Measurements from ENCODE around the gene TEKT2.

TEKT2 gene

DNA sequence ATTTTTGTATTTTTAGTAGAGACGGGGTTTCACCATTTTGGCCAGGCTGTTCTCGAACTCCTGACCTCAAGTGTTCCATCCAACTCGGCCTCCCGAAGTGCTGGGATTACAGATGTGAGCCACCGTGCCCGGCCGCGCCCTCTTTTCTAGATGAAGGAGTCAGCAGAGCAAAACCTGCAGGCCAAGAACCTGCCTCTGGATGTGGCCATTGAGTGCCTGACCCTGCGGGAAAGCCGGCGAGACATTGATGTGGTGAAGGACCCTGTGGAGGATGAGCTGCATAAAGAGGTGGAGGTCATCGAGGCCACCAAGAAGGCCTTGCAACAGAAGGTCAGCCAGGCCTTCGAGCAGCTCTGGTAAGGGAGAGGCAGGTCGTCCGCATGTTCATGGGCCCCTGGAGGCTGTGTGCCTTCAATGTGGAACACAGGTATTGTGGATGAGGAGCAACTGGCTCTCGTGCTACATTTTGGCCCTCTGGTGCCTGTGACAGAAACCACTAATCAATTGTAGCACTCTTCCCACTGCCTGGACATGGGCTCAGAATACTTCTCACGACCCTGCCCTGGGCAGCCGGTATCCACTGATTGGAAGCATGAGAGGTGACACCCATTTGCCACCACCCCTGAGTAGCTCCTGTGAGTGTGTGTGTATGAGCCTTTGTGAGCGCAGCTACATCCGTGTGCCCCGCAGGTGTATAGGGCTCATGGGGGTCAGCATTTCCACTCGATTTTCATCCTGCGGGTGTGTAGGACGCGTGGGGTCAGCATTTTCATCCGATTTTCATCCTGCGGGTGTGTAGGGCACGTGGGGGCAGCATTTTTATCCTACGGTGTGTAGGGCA is 2.0 kb downstream of the TEKT2 start:
- no peak for DNase-seq
- in situ Hi-C loops (cut with HindIII; ENCODE audit: low pct_ligation_motif_present, low pct_unique_long_range_greater_than_20kb, low sequenced_read_pairs): no loop called here

DNA sequence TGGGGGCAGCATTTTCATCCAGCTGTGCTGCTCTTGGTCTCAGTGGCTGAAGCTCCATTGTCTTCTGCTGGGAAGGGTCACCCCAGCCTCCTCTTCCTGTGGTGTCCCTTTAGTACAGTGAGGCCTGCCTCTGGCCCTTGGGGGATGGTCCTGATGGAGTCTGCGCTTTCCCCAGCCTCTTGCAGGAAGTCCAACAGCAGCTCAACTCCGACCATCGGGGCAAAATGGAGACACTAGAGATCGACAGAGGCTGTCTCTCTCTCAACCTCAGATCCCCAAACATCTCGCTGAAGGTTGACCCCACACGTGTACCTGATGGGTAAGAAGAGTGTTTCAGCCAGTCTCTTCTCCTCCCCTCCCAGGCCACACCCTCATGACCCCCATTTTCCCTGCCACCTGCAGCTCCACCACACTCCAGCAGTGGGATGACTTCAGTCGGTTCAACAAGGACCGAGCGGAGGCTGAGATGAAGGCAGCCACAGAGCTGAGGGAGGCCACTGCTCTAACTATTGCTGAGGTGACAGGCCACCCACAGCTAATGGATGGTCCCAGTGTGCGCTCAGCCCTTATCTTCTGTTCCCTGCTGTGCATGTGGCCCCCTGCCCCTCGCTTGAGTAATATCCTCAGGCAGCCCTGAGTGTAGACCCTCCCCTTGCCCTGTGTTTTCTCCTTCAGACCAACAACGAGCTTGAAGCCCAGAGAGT is 2.8 kb downstream of the TEKT2 start:
- DNase-seq: no peak
- in situ Hi-C loops (cut with HindIII; ENCODE audit: low pct_ligation_motif_present, low pct_unique_long_range_greater_than_20kb, low sequenced_read_pairs): no loop called here

DNA sequence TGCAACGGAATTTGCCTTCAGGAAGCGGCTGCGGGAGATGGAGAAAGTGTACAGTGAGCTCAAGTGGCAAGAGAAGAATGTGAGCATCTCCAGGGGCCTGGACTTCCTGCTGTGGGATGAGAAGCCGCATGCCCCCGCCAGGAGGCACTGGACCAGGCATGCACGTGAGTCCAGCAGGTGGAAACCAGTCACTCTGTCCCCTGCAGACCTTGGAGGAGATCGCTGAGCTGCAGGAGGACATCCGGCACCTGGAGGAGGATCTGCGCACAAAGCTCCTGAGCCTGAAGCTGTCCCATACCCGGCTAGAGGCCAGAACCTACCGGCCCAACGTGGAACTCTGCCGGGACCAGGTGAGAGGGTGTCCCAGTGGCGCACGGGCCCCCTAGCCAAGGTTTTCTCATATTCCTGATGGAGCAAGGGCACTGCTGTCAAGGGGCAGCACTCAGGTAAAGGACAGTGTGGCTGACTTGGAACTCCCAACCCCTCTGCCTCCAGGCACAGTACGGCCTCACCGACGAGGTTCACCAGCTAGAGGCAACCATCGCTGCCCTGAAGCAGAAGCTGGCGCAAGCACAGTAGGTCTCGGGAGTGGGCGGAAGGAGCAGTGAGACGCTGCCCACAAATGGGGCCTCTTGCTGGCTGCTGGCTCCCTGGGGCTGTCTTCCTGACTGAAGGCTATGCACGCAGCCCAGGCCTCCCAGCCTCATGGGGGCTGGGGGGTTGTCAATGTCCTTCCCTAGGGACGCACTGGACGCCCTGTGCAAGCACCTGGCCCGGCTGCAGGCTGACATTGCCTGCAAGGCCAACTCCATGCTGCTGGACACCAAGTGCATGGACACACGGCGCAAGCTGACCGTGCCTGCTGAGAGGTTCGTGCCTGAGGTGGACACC is 3.6 kb downstream of the TEKT2 start:
- DNase-seq: no peak
- in situ Hi-C loops (cut with HindIII; ENCODE audit: low pct_ligation_motif_present, low pct_unique_long_range_greater_than_20kb, low sequenced_read_pairs): no loop called here

DNA sequence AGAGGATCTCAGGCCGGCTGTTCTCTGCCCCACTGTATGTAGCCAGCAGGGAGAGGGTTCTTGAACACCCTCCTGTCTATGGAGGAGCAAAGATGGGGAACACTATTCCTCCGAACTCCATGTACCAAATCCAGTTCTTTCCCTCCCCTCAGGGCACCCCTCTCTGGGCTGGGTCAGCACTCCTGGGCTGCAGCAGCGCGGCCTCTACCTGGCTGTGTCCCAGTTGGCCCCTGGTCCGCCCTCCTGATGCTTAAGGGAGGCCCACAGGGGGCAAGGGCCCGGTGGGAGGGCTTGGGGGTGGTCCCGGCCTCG is 4.3 kb downstream of the TEKT2 start:
- in situ Hi-C loops (cut with HindIII; ENCODE audit: low pct_ligation_motif_present, low pct_unique_long_range_greater_than_20kb, low sequenced_read_pairs): no loop called here
- DNase-seq: no peak

DNA sequence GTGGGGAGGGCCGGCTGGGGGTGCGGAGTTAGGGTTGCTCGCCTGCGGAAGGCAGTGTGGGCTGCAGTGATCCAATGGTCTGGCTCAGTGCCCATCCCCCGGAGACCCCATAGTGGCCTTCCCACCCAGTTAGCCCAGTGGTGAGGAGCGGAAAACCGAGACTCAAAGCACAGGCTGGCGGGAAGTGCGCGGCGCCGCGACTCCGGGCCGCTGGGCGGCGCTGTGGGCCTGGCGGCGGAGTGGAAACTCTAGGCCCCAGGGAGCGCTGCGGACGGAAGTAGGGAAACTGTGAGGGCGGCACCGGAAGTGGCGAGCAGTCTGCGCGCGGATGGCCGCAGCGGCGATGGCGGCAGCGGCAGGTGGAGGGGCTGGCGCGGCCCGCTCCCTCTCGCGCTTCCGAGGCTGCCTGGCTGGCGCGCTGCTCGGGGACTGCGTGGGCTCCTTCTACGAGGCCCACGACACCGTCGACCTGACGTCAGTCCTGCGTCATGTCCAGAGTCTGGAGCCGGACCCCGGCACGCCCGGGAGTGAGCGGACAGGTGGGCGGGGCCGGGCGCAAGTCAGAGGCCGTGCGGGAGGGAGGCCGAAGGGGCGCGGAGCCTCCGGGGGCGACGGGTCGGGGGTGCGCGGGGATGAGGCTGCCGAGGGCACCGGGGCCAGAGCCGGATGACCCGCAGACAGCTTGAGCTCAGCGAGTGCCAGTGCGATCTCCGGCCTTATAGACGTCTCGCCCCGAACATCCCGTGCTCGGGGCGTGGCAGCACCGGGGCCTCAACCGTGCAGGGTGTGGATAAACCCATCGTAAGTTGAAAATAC is 4.9 kb downstream of the TEKT2 start, which contains the start of gene ADPRS:
Gene ADPRS, plus strand, starts transcription at position 316 of the 816 bp plus-strand sequence. Its CDS starts 13 bp downstream, at position 329.
- in situ Hi-C loops (cut with HindIII; ENCODE audit: low pct_ligation_motif_present, low pct_unique_long_range_greater_than_20kb, low sequenced_read_pairs): no loop called here
- DNase-seq: peak; percentile 87

DNA sequence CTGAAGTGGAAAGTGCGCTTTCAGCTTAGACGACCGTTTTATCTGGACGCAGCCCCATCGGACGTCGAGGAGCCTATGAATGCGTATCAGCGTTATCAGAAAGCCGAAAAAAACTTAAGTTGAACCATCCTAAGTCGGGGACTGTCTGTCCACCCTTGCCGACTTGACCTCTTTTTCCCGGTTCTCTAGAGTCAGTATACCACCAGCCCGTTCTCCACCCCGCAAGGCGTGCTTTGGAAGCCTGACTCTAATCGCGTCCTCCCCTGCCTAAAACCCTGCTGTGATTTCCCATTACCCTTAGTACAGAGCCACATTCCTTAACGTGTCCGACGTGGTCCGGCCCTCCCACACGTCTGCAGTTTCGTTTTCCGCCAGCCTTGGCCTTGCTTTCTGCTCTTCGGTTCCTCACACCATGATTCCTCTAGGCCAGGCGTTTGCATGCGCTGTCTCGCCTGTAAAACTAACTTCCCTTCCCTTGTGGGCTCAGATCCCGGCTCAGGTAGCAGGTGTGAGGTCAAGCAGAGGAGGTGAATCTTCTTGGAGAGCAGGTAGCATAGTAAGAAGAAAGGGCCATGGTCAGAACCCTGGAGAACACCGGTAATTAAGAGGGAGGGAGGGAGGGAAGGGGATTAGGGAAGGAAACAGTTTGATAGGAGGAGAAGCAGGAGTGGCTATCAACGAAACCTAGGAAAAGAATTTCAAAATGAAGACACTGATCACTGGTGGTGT is 5.7 kb downstream of the TEKT2 start:
- DNase-seq: peak; percentile 70
- in situ Hi-C loops (cut with HindIII; ENCODE audit: low pct_ligation_motif_present, low pct_unique_long_range_greater_than_20kb, low sequenced_read_pairs): no loop called here

DNA sequence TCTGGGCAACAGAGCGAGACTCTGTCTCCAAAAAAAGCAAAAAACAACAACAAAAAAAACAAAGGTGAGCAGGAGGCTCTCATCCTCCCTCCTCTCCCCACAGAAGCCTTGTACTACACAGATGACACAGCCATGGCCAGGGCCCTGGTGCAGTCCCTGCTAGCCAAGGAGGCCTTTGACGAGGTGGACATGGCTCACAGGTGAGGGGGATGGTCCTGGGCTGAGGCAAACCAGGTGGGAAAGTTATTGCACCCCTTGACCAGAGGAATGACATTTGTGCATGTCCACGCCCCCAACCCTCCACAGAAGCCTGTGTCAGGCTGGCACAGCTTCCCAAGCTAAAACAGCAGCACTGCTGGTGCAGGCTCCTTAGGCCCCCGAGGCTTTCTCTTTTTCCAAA is 7.2 kb downstream of the TEKT2 start:
- in situ Hi-C loops (cut with HindIII; ENCODE audit: low pct_ligation_motif_present, low pct_unique_long_range_greater_than_20kb, low sequenced_read_pairs): no loop called here

DNA sequence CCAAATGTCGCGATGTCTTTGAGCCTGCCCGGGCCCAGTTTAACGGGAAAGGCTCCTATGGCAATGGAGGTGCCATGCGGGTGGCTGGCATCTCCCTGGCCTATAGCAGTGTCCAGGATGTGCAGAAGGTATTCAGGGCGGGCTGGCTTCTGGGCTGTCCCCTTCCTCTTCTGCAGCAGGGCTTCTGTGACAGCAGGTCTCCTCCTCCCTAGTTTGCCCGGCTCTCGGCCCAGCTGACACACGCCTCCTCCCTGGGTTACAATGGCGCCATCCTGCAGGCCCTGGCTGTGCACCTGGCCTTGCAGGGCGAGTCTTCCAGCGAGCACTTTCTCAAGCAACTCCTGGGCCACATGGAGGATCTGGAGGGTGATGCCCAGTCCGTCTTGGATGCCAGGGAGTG is 7.8 kb downstream of the TEKT2 start:
- DNase-seq: no peak
- in situ Hi-C loops (cut with HindIII; ENCODE audit: low pct_ligation_motif_present, low pct_unique_long_range_greater_than_20kb, low sequenced_read_pairs): no loop called here

More for the DNA sequence above, 7.2 kb downstream of the TEKT2 start:
- no peak for DNase-seq

DNA sequence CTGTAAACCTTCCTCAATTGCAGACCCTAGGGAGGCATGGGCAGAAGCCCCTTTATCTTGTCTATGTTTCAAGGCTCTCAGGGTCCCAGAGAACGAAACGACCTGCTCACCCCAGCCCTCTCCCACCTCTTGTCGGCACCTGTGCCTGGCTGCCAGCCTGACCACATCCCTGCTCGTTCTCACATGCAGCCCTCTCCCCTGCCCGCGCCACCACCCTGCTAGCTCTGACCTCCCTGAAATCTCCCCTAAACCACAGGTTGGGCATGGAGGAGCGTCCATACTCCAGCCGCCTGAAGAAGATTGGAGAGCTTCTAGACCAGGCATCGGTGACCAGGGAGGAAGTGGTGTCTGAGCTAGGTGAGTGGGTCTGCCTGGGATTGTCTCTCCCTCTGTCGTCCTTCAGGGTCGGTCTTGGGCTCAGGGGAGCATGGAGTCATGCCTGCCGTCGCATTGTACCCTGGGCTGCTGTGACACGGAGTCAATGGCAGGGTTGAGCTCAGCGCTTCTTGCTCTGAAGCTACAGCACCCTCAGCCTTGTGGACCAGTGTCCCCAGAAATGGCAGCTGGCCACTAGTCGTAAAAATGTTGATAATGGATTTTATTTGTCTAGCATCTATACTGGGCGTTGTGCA is 8.4 kb downstream of the TEKT2 start:
- DNase-seq: no peak
- in situ Hi-C loops (cut with HindIII; ENCODE audit: low pct_ligation_motif_present, low pct_unique_long_range_greater_than_20kb, low sequenced_read_pairs): no loop called here

DNA sequence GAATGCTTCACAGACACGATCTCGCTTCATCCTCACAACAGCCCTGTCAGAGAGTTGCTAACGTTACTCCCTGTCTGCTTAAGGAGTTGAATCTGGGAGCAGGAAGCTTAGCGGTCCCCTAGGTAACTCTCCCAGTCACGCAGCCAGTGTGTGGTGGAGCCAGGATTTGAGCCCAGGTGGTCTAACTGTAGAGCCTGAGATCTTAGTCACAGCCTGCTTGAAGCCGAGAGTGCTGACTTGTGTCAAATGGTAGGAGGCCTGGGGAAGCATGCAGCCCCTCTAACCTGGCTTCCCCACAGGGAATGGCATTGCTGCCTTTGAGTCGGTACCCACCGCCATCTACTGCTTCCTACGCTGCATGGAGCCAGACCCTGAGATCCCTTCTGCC is 8.9 kb downstream of the TEKT2 start:
- DNase-seq: no peak
- in situ Hi-C loops (cut with HindIII; ENCODE audit: low pct_ligation_motif_present, low pct_unique_long_range_greater_than_20kb, low sequenced_read_pairs): no loop called here

DNA sequence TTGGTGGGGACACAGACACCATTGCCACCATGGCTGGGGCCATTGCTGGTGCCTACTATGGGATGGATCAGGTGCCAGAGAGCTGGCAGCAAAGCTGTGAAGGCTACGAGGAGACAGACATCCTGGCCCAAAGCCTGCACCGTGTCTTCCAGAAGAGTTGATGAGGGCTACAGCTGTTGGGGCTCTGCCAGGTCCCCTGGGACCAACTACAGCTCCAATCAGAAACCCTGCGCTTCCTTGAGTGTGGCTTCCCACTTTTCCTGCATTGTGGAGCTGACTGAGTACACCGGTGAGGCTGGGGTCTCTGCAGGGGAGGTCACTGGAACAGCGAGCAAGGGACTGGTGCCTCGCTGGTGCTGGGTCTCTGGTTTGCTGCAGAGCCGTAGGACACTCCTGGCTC is 9.3 kb downstream of the TEKT2 start:
- in situ Hi-C loops (cut with HindIII; ENCODE audit: low pct_ligation_motif_present, low pct_unique_long_range_greater_than_20kb, low sequenced_read_pairs): no loop called here

DNA sequence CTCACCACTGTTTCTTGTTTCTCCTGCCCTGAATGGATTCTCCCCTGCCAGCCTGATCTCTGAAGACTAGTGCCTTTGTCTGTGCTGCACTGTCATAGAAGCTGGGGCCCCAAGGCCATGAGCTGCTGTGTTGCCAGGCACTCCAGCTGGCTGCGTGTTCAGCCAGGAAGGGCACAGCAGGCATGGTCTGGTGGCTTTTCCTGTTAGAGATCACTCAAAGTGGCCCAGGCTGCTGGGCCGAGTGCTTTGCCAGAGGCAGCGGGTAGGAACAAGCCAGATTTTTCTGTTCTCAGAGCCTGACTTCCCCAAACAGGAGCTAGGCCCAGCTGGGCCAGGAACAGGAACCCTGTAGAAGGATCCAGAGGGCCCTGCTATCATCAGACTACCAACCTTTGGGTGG is 10.0 kb downstream of the TEKT2 start:
- in situ Hi-C loops (cut with HindIII; ENCODE audit: low pct_ligation_motif_present, low pct_unique_long_range_greater_than_20kb, low sequenced_read_pairs): no loop called here
- no peak for DNase-seq

More for the DNA sequence above, 9.3 kb downstream of the TEKT2 start:
- DNase-seq: no peak

DNA sequence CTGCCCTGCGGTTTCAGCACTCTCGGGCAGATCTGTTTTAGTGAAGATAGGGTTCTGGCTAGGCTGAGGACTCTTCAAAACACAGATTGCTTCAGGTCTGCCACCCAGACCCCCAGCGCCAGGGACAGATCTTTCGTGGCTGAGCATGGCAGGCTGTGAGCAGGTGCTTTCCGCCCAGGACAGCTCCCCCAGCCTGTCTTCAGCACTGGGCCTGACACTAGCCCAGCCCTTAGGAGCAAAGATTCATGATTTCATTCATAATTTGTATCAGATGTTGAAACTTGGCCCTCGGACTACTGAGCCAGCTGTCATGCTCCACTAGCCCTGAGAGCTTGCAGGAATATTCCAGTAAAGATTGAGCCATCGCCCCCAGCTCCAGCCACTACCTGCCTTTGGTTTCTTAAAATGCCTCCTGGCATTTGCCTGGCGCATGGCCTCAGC is 10.7 kb downstream of the TEKT2 start:
- DNase-seq: no peak
- in situ Hi-C loops (cut with HindIII; ENCODE audit: low pct_ligation_motif_present, low pct_unique_long_range_greater_than_20kb, low sequenced_read_pairs): no loop called here

DNA sequence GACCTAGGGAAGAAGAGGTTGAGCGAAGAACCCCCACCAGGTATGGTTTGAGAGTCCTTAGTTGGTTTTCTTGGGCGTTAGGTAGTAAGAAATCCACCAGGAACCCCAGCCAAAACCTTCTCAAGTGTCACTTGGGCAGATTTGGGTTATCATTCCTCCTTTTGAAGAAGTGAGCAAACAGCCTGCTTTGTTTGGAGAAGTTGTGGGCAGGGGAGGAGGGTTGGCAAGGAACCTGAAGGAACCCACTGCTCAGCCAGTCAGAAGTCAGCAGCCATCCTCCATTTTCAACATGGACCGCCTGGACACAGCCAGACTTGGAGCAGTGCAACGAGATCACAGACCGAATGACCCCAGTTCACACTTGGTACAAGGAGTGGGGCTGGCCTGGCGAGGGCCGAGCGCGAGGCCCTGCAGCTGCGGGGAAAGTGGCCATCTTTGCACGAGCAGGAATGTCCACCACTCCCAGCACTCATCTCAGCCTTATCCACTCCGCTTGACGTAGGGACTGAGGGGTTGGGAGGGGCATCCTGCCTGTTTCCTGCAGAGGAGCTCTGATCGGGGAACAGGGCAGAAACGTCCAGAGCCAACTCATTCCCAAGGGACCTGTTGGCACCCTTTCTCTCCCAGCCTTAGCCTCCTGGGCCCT is 12.0 kb downstream of the TEKT2 start:
- DNase-seq: no peak
- in situ Hi-C loops (cut with HindIII; ENCODE audit: low pct_ligation_motif_present, low pct_unique_long_range_greater_than_20kb, low sequenced_read_pairs): no loop called here

DNA sequence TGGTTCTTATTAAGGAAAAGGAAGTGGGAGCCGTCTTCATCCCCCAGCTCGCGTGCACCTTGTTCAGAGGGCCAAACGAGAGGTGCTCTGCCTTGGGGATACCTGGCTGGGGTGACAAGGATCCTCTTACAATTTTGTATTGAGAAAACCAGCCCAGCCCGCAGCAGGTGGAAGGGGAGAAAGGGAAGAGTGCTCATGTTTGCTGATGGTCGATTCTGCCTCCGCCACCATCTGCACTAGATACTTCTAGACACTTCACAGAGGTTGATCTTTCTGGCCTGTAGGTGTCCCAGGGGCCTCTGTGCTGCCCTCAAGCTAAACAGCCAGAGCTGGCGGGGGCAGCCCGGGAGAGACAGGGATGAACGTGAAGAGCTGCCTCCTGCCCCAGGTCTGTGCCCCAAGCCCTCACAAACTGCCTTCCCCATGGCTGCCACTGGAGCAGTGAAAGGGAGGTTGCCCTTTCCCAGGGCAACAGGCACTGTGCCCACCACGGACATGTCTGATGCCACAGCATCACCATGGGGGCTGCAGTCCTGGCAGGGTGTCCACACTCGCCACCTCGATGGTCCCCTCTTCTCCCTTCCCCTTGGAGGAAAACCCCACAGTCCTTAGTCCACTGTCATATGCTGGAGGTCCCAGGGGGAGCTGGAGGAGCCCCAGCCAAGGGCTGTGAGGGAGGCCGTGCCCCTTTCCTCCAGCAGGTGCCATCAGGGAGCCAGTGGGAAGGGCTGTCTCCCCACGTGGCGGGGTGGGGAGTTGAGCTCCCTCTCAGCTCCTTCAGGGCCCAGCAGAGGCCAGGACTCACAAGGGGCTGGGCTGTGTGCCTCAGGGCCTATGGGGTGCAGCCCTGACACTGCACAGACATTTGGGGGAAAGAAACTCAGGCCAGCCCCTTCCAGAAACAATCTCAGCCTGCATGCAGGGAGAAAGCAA is 12.9 kb downstream of the TEKT2 start:
- in situ Hi-C loops (cut with HindIII; ENCODE audit: low pct_ligation_motif_present, low pct_unique_long_range_greater_than_20kb, low sequenced_read_pairs): no loop called here
- DNase-seq: peak; percentile 37
